A549 (cell line): ENCODE data around the gene CCDC106. TPM values are rescaled to one million over a fixed set of nuclear protein-coding genes. Genes with fewer than 3 reads are reported as not detected.

Experiments used
- ATAC-seq, 2 experiments: fragments of 200-7000 bp in 1 of 2; fragments of >200 bp in 1 of 2; cut with Nextera tagmentation in 1 of 2; cut with Tn5 transposase in 1 of 2; 3 replicates each; pipeline versions ENCODE4 v1.8.0 to v1.9.1; 2018 to 2020; ENCODE audit warnings: mild to moderate bottlenecking in 1 of 2, moderate library complexity in 1 of 2
- CTCF ChIA-PET: fragments of 300-600 bp; sonication (Branson Sonifier 250); formaldehyde crosslinking; extraction: SDS; loops from one replicate; lab custom pipeline; 2021; ENCODE audit warnings: antibody characterized with exemption, inconsistent platforms; lab: Yijun Ruan, JAX
- POLR2A ChIA-PET: fragments of 350-600 bp; formaldehyde crosslinking; extraction: SDS; loops from one replicate; lab custom pipeline; 2021; ENCODE audit warnings: antibody characterized with exemption, inconsistent platforms; lab: Yijun Ruan, JAX
- DNase-seq, 2 experiments: peaks; one replicate each; pipeline versions ENCODE4 v3.0.0 to v3.0.0-alpha.2; 2011 to 2016; ENCODE audit warnings: low read depth in 1 of 2, low spot score in 1 of 2
- FAIRE-seq: peaks from 2 replicates; lab custom pipeline; 2011; peaks lifted over from hg19 to GRCh38; lab: Jason Lieb, UNC
- H3K27ac ChIP-seq, 2 experiments: fragments of >200 bp; sonication (Bioruptor Twin); formaldehyde crosslinking; 3 replicates each; pipeline ENCODE4 v1.5.1; 2016 to 2017
- H3K4me1 ChIP-seq: fragments of >200 bp; sonication (Bioruptor Twin); formaldehyde crosslinking; 3 replicates; pipeline ENCODE4 v1.6.1; 2016
- H3K4me2 ChIP-seq: fragments of >200 bp; sonication (Bioruptor Twin); formaldehyde crosslinking; 3 replicates; pipeline ENCODE4 v1.6.1; 2016
- H3K4me3 ChIP-seq: fragments of >200 bp; sonication (Bioruptor Twin); formaldehyde crosslinking; 3 replicates; pipeline ENCODE4 v1.5.1; 2016
- H3K9me3 ChIP-seq: fragments of >200 bp; sonication (Bioruptor Twin); formaldehyde crosslinking; 3 replicates; pipeline ENCODE4 v1.6.1; 2016
- BCL3 ChIP-seq: fragments of >200 bp; sonication (Bioruptor Twin); formaldehyde crosslinking; IDR thresholded peaks from 3 replicates; pipeline ENCODE4 v1.6.1; 2016
- CBX8 ChIP-seq: fragments of 200-600 bp; sonication (generic); IDR thresholded peaks from 2 replicates; pipeline ENCODE4 v1.6.1; 2016
- EHF ChIP-seq: fragments of 250-450 bp; sonication (Bioruptor Pico); IDR thresholded peaks from 2 replicates; pipeline ENCODE4 v1.5.0; 2020; ENCODE audit warnings: mild to moderate bottlenecking
- EHMT2 ChIP-seq: fragments of 200-600 bp; sonication (generic); IDR thresholded peaks from 2 replicates; pipeline ENCODE4 v1.6.1; 2016; ENCODE audit warnings: antibody characterized with exemption, low read depth, mild to moderate bottlenecking, moderate library complexity
- FOSB ChIP-seq: fragments of 250-450 bp; sonication (Bioruptor Pico); IDR thresholded peaks from 2 replicates; pipeline ENCODE4 v1.5.0; 2020; ENCODE audit warnings: mild to moderate bottlenecking, moderate library complexity
- HDAC2 ChIP-seq: fragments of 200-600 bp; sonication (generic); IDR thresholded peaks from 2 replicates; pipeline ENCODE4 v1.6.1; 2016
- HEYL ChIP-seq: fragments of 250-450 bp; sonication (Bioruptor Pico); IDR thresholded peaks from 2 replicates; pipeline ENCODE4 v1.8.0; 2021; ENCODE audit warnings: mild to moderate bottlenecking, moderate library complexity
- HMGXB4 ChIP-seq: fragments of 250-450 bp; sonication (Bioruptor Pico); IDR thresholded peaks from 2 replicates; pipeline ENCODE4 v1.5.0; 2021; ENCODE audit warnings: mild to moderate bottlenecking, moderate library complexity, borderline replicate concordance
- MAX ChIP-seq: IDR thresholded peaks from 2 replicates; pipeline ENCODE4 v1.6.1; 2012
- MAZ ChIP-seq: fragments of 150-350 bp; IDR thresholded peaks from 2 replicates; pipeline ENCODE4 v1.6.1; 2014; ENCODE audit warnings: antibody characterized with exemption, low read depth, low read length, borderline replicate concordance
- MYC ChIP-seq: IDR thresholded peaks from 2 replicates; pipeline ENCODE4 v1.6.1; 2012; ENCODE audit warnings: mild to moderate bottlenecking, inconsistent platforms, low read length, improper control_type of control experiment, borderline replicate concordance
- POLR2AphosphoS2 ChIP-seq: conservative IDR thresholded peaks from 2 replicates; pipeline ENCODE4 v1.6.1; 2012; ENCODE audit warnings: low read length, improper control_type of control experiment, inconsistent platforms
- RARB ChIP-seq: fragments of 250-450 bp; sonication (Bioruptor Pico); IDR thresholded peaks from 2 replicates; pipeline ENCODE4 v1.8.0; 2021; ENCODE audit warnings: mild to moderate bottlenecking, moderate library complexity
- RCOR1 ChIP-seq: fragments of 150-350 bp; IDR thresholded peaks from 2 replicates; pipeline ENCODE4 v1.6.1; 2014; ENCODE audit warnings: antibody characterized with exemption, low read length, low read depth
- REST ChIP-seq: fragments of 200-600 bp; sonication (generic); IDR thresholded peaks from 2 replicates; pipeline ENCODE4 v1.6.1; 2016; ENCODE audit warnings: antibody characterized with exemption, mild to moderate bottlenecking, moderate library complexity
- RFX5 ChIP-seq: fragments of 450-650 bp; IDR thresholded peaks from 2 replicates; pipeline ENCODE4 v1.7.1; 2014; ENCODE audit warnings: antibody characterized with exemption, mild to moderate bottlenecking, moderate library complexity
- RNF2 ChIP-seq: fragments of 200-600 bp; sonication (generic); IDR thresholded peaks from 2 replicates; pipeline ENCODE4 v1.6.1; 2016; ENCODE audit warnings: low read depth, mild to moderate bottlenecking, antibody characterized with exemption, moderate library complexity, borderline replicate concordance
- USF2 ChIP-seq: fragments of 450-650 bp; IDR thresholded peaks from 2 replicates; pipeline ENCODE4 v1.6.1; 2014; ENCODE audit warnings: antibody characterized with exemption
- ZFP36 ChIP-seq: fragments of 450-650 bp; IDR thresholded peaks from 2 replicates; pipeline ENCODE4 v1.6.1; 2014; ENCODE audit warnings: borderline replicate concordance; ENCODE audit not compliant: partially characterized antibody
- WGBS: methylation state at CpG from one replicate; pipeline ENCODE4 v1.1.6; 2017; ENCODE audit errors: missing lambda C conversion rate; 5-methylcytosine and 5-hydroxymethylcytosine counted together
- polyA plus RNA-seq, 4 experiments: library from polyadenylated mRNA; depleted of rRNA in 3 of 4; stranded (reverse); fragments of >200 nt; fragmentation: RNase III in 1 of 4; extraction: RNeasy Plus Mini Kit Qiagen cat#74134 plus additional on column Dnase treatment in 1 of 4; gene quantifications; 2 replicates in 3 of 4; 3 replicates in 1 of 4; pipeline ENCODE4 v1.2.3, GENCODE V29; 2011 to 2017

CCDC106 gene
- polyA plus RNA-seq, 2 of the 4 experiments (the other 2 are of a cell fraction) = 5.2 to 17.6 TPM

- H3K9me3 ChIP-seq = no peaks in the 10 kb centered on the region
- CTCF ChIA-PET = interaction anchor here (1.2 to 1.3 kb wide), 2 partner anchors 9 to 24 kb away, joined by 4 to 7 read pairs; no protein-coding TSS in a partner anchor
- WGBS = 97% methylated on average over 23 of the region's 23 CpGs
These were observed 47.7 kb downstream of the CCDC106 start for GRCh38 chr19:55695511-55696290.

More at GRCh38 chr19:55695511-55696290, 47.7 kb downstream of the CCDC106 start:
- Histone ChIP-seq H3K4me1 (no peaks in the 10 kb centered on the region), H3K4me3 (no peak overlapping the region), H3K27ac (no peak overlapping the region), H3K4me2 (no peak overlapping the region)
- DNase-seq (no peak), FAIRE-seq (no peak), ATAC-seq (no peak)
- POLR2A ChIA-PET = no interaction called here
- TF ChIP-seq FOSB (CRISPR knock-in tag) (no peak), RARB (no peak), HEYL (no peak), POLR2AphosphoS2 (no peak), ZFP36 (no peak), HMGXB4 (CRISPR knock-in tag) (no peak), MYC (no peak), USF2 (no peak), HDAC2 (no peak), MAX (no peak), EHMT2 (no peak), MAZ (no peak), RFX5 (no peak), CBX8 (no peak), BCL3 (no peak), RNF2 (no peak), RCOR1 (no peak), REST (no peak), EHF (CRISPR knock-in tag) (no peak)
